Suprapubic skin (tissue), 4 donors: ENCODE data around the gene GPHA2. TPM values are rescaled to one million over a fixed set of nuclear protein-coding genes. Genes with fewer than 3 reads are reported as not detected.

Source experiments
- DNase-seq, 2 donors: peaks; one replicate each; pipeline ENCODE4 v3.0.0-alpha.2; 2019; ENCODE audit warnings: low spot score in 2 of 2
- H3K27ac ChIP-seq: fragments of 200-600 bp; sonication (generic); one replicate; pipeline ENCODE4 v1.5.1; 2019
- H3K27me3 ChIP-seq: fragments of 200-600 bp; sonication (generic); one replicate; pipeline ENCODE4 v1.5.1; 2019
- H3K36me3 ChIP-seq: fragments of 200-600 bp; sonication (generic); one replicate; pipeline ENCODE4 v1.5.1; 2019
- H3K4me1 ChIP-seq: fragments of 200-600 bp; sonication (generic); one replicate; pipeline ENCODE4 v1.5.1; 2019
- H3K4me3 ChIP-seq: fragments of 200-600 bp; sonication (generic); one replicate; pipeline ENCODE4 v1.5.1; 2019; ENCODE audit warnings: mild to moderate bottlenecking
- H3K9me3 ChIP-seq: fragments of 200-600 bp; sonication (generic); one replicate; pipeline ENCODE4 v1.5.1; 2019
- CTCF ChIP-seq, 2 donors: fragments of 200-600 bp in 1 of 2; fragments of 450-650 bp in 1 of 2; sonication (generic) in 1 of 2; IDR thresholded peaks; one replicate each; pipeline ENCODE4 v1.5.1; 2016 to 2019; ENCODE audit warnings: antibody characterized with exemption in 2 of 2, mild to moderate bottlenecking in 1 of 2, moderate library complexity in 1 of 2
- EP300 ChIP-seq: sonication (generic); formaldehyde crosslinking; IDR thresholded peaks from one replicate; pipeline ENCODE4 v1.6.1; 2017; ENCODE audit warnings: antibody characterized with exemption
- POLR2A ChIP-seq, 2 donors: fragments of 450-650 bp; IDR thresholded peaks; one replicate each; pipeline ENCODE4 v1.6.1; 2017; ENCODE audit warnings: antibody characterized with exemption in 2 of 2, mild to moderate bottlenecking in 2 of 2, moderate library complexity in 2 of 2
- POLR2AphosphoS5 ChIP-seq, 3 donors: sonication (generic); formaldehyde crosslinking; IDR thresholded peaks; one replicate each; pipeline ENCODE4 v1.6.1; 2017; ENCODE audit warnings: antibody characterized with exemption in 3 of 3
- WGBS: methylation state at CpG from one replicate; pipeline ENCODE4 v1.1.5; 2018; 5-methylcytosine and 5-hydroxymethylcytosine counted together
- total RNA-seq, 4 donors: library from RNA; depleted of rRNA; stranded (reverse); fragments of >200 nt; gene quantifications; one replicate each; pipeline ENCODE4 v1.1.0, GENCODE V29; 2016

Gene GPHA2
- total RNA-seq, 4 donors from 2014 or later, result not detected

GRCh38 chr11:64890522-64890939, 45.2 kb downstream of the GPHA2 start:
- Histone ChIP-seq H3K4me3 (no peak overlapping the region), H3K27ac (no peak overlapping the region), H3K36me3 (peaks cover 11% of the 10 kb centered on the region), H3K27me3 (no peaks in the 10 kb centered on the region), H3K9me3 (no peaks in the 10 kb centered on the region), H3K4me1 (peaks cover 21% of the 10 kb centered on the region)
- TF ChIP-seq CTCF (IDR thresholded peaks at IDR 0.05) (no peak), POLR2AphosphoS5 (IDR thresholded peaks at IDR 0.05) (no peak)
- 86% methylated on average over 6 of the region's 7 CpGs for WGBS
- no peak for DNase-seq

DNA sequence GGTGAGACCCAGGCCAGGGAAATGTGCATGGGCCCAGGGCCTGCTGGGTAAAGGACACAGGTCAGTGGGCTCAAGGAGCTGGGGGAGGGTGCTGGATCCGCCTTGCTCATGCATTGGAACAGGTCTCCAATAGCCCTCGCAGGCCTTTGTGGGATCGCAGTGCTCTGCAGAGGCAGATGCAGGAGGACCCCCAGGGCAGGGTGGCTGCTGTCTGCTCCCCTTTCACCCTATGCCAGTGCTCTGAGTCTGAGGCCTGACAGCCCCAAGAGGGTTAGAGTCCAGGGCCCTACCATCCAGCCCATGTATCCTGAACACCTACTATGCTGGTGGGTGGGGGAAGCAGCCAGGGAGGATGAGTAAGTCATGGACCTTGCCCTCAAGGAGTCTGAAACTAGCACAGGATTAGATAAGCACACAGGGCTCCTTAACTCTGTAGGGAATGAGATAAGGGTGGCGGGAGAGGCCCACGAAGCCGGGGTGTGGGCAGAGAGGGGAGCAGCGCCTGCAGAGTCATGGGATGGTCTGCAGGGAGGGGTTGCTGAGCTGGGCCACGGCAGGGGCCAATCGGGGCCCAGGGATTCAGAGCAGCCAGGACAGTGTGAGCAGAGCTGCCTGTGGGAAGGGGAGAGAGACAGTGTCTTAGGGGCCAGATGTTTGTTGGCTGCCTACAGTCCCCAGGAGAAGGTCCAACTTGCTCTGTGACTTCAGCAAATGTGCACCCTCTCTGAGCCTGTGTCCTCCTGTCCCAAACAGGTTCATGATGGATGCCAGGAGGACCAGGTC, 46.8 kb downstream of the GPHA2 start:
- H3K27me3 ChIP-seq, result no peaks in the 10 kb centered on the region
- WGBS, result 66% methylated on average over 9 of the region's 9 CpGs
- H3K4me3 ChIP-seq, result no peak overlapping the region
- H3K36me3 ChIP-seq, result no peaks in the 10 kb centered on the region
- no peak for DNase-seq
- no peaks in the 10 kb centered on the region for H3K9me3 ChIP-seq
- no peak for TF ChIP-seq POLR2A (IDR thresholded peaks at IDR 0.05)
- TF ChIP-seq POLR2AphosphoS5 (IDR thresholded peaks at IDR 0.05), result no peak
- TF ChIP-seq CTCF (IDR thresholded peaks at IDR 0.05), result no peak
- no peak for TF ChIP-seq EP300
- H3K4me1 ChIP-seq, result peaks cover 16% of the 10 kb centered on the region
- H3K27ac ChIP-seq, result no peak overlapping the region

- H3K27ac ChIP-seq, result no peak overlapping the region
- no peaks in the 10 kb centered on the region for H3K36me3 ChIP-seq
- H3K4me1 ChIP-seq, result peaks cover 15% of the 10 kb centered on the region
- H3K4me3 ChIP-seq, result peak overlapping the region; percentile 20
- TF ChIP-seq POLR2AphosphoS5 (IDR thresholded peaks at IDR 0.05) (no peak), EP300 (no peak), CTCF (IDR thresholded peaks at IDR 0.05) (no peak)
- no peaks in the 10 kb centered on the region for H3K27me3 ChIP-seq
- 78% methylated on average over 8 of the region's 8 CpGs for WGBS
- peak in 1 of 2 donors; percentile 65 for DNase-seq
- no peaks in the 10 kb centered on the region for H3K9me3 ChIP-seq
These were observed 47.3 kb downstream of the GPHA2 start for GRCh38 chr11:64888406-64888728.

DNA sequence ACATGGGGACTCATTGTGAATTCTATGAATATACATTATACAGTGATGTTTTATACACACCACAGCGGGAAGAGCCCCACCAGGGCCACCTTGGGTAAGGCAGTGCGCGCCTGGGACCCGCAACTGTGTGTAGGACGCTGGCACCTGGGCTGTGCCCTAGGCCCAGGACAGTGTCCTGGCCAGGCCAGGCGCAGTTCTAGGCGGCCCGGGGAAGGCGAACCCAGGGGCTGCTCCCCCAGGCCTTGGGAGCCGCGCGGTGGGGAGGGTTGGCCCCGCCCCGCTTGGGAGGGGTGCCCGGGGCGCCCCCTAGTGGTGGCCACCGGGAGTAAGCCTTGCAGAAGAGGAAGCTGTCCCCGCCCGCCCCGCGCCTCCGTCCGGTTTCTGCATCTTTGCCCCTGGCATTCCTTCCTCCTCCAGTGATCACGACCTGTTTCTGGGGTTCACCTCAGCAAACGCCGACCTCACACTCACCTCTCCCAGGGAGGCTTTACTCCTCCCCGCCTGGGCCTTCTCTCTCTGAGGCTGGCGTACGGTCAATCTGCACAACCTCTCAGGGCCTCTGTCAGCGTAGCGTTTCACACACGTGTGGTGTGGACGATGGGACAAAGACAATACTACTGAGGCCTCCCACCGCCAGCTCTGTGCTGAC, 47.8 kb downstream of the GPHA2 start:
- Histone ChIP-seq H3K27ac (no peak overlapping the region), H3K36me3 (no peaks in the 10 kb centered on the region), H3K4me3 (peak overlapping the region; percentile 20), H3K9me3 (no peaks in the 10 kb centered on the region), H3K4me1 (peaks cover 15% of the 10 kb centered on the region), H3K27me3 (no peaks in the 10 kb centered on the region)
- DNase-seq, result peak; percentile 88 to 92
- 7% methylated on average over 28 of the region's 34 CpGs for WGBS
- TF ChIP-seq EP300 (no peak), CTCF (IDR thresholded peaks at IDR 0.05) (peak; percentile 94 to 98)

DNA sequence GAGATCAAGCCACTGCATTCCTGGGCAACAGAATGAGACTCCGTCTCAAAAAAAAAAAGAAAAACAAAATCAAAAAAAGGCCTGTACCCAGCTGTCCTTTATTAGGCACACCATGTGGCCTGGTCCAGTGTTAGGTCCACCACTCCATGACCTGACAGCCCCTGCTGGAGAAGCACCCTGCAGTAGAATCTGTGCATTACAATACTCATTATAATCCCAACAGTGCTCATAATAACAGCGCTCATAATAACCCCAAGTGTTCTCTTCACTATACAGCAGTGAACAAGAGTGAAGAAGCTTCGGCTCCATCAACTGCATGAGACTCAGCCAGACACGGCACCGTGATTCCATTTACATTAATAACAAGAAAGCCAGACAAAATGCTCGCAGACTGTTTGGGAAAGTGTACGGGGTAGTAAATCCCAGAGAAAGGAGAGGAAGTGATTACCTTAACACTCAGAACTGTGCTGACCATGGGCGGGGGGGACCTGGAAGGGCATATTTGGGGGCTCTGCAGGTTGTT, 48.4 kb downstream of the GPHA2 start:
- 78% methylated on average over 8 of the region's 8 CpGs for WGBS
- H3K27ac ChIP-seq, result no peak overlapping the region
- no peak for TF ChIP-seq CTCF (IDR thresholded peaks at IDR 0.05)
- TF ChIP-seq EP300, result no peak
- TF ChIP-seq POLR2AphosphoS5 (IDR thresholded peaks at IDR 0.05), result no peak
- no peak for TF ChIP-seq POLR2A (IDR thresholded peaks at IDR 0.05)
- peaks cover 15% of the 10 kb centered on the region for H3K4me1 ChIP-seq
- no peak for DNase-seq
- H3K9me3 ChIP-seq, result no peaks in the 10 kb centered on the region
- H3K36me3 ChIP-seq, result no peaks in the 10 kb centered on the region
- H3K27me3 ChIP-seq, result no peaks in the 10 kb centered on the region
- H3K4me3 ChIP-seq, result no peak overlapping the region
